ENCODE data around the gene ZFHX2. TPM values are rescaled to one million over a fixed set of nuclear protein-coding genes. Genes with fewer than 3 reads are reported as not detected.

ZFHX2 gene
- total and polyA plus RNA-seq, 2 of the 13 experiments (the other 11 are each of a cell fraction or from before 2014, with no cell fraction given) = 0.17 to 0.44 TPM

DNA sequence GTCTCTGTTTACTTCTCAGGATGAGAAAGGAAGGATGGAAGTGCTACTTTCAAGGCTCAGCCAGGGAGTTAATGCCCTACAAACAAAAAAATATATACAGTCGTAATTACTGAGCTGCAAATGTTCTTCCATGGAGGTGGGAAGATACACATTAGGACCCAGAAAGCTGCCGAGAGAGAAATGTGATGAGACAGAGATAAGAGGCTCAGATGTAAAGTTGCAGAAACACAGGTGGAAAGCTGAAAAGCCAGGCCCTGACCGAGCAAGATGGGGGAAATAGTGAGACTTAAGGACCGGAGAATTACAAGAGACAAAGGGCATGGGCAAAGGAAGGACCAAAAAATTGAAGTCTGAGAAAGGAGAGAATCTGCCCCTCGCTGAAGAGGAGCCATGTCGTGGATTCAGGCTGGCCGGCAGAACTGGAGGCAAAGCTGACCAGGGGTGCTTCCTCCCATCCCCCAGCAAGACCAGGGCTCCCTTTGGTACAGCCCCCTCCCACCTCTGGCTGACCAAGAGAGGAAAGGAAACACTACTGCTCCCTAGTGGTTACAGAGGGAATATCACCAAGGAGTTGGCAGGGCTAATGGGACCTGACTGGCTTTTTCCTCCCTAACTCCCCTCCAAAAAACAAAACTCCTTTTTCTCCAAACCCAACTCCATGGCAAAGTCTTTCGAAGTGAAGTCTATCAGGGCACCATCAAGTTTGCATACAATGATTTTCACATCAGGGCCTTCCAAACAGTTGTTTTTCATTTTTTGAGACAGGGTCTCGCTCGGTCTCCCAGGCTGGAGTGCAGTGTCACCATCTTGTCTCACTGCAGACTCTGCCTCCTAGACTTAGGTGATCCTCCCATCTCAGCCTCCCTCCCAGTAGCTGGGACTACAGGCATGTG lies 12.1 kb downstream of the ZFHX2 start (continued):
- TF ChIP-seq, protein P1, sequence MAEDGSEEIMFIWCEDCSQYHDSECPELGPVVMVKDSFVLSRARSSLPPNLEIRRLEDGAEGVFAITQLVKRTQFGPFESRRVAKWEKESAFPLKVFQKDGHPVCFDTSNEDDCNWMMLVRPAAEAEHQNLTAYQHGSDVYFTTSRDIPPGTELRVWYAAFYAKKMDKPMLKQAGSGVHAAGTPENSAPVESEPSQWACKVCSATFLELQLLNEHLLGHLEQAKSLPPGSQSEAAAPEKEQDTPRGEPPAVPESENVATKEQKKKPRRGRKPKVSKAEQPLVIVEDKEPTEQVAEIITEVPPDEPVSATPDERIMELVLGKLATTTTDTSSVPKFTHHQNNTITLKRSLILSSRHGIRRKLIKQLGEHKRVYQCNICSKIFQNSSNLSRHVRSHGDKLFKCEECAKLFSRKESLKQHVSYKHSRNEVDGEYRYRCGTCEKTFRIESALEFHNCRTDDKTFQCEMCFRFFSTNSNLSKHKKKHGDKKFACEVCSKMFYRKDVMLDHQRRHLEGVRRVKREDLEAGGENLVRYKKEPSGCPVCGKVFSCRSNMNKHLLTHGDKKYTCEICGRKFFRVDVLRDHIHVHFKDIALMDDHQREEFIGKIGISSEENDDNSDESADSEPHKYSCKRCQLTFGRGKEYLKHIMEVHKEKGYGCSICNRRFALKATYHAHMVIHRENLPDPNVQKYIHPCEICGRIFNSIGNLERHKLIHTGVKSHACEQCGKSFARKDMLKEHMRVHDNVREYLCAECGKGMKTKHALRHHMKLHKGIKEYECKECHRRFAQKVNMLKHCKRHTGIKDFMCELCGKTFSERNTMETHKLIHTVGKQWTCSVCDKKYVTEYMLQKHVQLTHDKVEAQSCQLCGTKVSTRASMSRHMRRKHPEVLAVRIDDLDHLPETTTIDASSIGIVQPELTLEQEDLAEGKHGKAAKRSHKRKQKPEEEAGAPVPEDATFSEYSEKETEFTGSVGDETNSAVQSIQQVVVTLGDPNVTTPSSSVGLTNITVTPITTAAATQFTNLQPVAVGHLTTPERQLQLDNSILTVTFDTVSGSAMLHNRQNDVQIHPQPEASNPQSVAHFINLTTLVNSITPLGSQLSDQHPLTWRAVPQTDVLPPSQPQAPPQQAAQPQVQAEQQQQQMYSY (CRISPR knock-in tag; IDR thresholded peaks at IDR 0.05) = no peak
- TF ChIP-seq ATF1 (CRISPR knock-in tag; IDR thresholded peaks at IDR 0.05) (no peak), CAMTA2 (CRISPR knock-in tag; IDR thresholded peaks at IDR 0.05; ENCODE audit: borderline replicate concordance) (no peak), TMF1 (CRISPR knock-in tag; IDR thresholded peaks at IDR 0.05; ENCODE audit: low read depth) (no peak), ZNF282 (IDR thresholded peaks at IDR 0.05; ENCODE audit: partially characterized antibody) (no peak), NFE2 (CRISPR knock-in tag; IDR thresholded peaks at IDR 0.05) (no peak), ZNF44 (CRISPR knock-in tag; IDR thresholded peaks at IDR 0.05) (no peak), NFIC (IDR thresholded peaks at IDR 0.05; ENCODE audit: low read length) (no peak), ARHGAP35 (CRISPR knock-in tag; IDR thresholded peaks at IDR 0.05; ENCODE audit: borderline replicate concordance) (no peak), ZNF101 (CRISPR knock-in tag; IDR thresholded peaks at IDR 0.05; ENCODE audit: borderline replicate concordance, low read depth) (no peak; the same call in 1 of the 2 replicates), HNF4G (IDR thresholded peaks at IDR 0.05; ENCODE audit: borderline replicate concordance, low read depth, low read length) (0 out of 2 replicates have a peak, but pooled peaks have one; percentile 18), HNF4G (CRISPR knock-in tag; IDR thresholded peaks at IDR 0.05; ENCODE audit: borderline replicate concordance, low read depth) (no peak; the same call in 1 of the 2 replicates), NBN (conservative IDR thresholded peaks at IDR 0.05) (no peak), ZNF605 (CRISPR knock-in tag; IDR thresholded peaks at IDR 0.05) (no peak)
- TF ChIP-seq, protein P2, sequence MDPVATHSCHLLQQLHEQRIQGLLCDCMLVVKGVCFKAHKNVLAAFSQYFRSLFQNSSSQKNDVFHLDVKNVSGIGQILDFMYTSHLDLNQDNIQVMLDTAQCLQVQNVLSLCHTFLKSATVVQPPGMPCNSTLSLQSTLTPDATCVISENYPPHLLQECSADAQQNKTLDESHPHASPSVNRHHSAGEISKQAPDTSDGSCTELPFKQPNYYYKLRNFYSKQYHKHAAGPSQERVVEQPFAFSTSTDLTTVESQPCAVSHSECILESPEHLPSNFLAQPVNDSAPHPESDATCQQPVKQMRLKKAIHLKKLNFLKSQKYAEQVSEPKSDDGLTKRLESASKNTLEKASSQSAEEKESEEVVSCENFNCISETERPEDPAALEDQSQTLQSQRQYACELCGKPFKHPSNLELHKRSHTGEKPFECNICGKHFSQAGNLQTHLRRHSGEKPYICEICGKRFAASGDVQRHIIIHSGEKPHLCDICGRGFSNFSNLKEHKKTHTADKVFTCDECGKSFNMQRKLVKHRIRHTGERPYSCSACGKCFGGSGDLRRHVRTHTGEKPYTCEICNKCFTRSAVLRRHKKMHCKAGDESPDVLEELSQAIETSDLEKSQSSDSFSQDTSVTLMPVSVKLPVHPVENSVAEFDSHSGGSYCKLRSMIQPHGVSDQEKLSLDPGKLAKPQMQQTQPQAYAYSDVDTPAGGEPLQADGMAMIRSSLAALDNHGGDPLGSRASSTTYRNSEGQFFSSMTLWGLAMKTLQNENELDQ (CRISPR knock-in tag; IDR thresholded peaks at IDR 0.05; ENCODE audit: borderline replicate concordance) = no peak
- TF ChIP-seq, protein P3, sequence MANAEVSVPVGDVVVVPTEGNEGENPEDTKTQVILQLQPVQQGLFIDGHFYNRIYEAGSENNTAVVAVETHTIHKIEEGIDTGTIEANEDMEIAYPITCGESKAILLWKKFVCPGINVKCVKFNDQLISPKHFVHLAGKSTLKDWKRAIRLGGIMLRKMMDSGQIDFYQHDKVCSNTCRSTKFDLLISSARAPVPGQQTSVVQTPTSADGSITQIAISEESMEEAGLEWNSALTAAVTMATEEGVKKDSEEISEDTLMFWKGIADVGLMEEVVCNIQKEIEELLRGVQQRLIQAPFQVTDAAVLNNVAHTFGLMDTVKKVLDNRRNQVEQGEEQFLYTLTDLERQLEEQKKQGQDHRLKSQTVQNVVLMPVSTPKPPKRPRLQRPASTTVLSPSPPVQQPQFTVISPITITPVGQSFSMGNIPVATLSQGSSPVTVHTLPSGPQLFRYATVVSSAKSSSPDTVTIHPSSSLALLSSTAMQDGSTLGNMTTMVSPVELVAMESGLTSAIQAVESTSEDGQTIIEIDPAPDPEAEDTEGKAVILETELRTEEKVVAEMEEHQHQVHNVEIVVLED (CRISPR knock-in tag; IDR thresholded peaks at IDR 0.05; ENCODE audit: borderline replicate concordance) = no peak
- TF ChIP-seq, protein P4, sequence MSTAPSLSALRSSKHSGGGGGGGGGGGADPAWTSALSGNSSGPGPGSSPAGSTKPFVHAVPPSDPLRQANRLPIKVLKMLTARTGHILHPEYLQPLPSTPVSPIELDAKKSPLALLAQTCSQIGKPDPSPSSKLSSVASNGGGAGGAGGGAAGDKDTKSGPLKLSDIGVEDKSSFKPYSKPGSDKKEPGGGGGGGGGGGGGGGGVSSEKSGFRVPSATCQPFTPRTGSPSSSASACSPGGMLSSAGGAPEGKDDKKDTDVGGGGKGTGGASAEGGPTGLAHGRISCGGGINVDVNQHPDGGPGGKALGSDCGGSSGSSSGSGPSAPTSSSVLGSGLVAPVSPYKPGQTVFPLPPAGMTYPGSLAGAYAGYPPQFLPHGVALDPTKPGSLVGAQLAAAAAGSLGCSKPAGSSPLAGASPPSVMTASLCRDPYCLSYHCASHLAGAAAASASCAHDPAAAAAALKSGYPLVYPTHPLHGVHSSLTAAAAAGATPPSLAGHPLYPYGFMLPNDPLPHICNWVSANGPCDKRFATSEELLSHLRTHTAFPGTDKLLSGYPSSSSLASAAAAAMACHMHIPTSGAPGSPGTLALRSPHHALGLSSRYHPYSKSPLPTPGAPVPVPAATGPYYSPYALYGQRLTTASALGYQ (CRISPR knock-in tag; IDR thresholded peaks at IDR 0.05) = no peak
- TF ChIP-seq, protein P5, sequence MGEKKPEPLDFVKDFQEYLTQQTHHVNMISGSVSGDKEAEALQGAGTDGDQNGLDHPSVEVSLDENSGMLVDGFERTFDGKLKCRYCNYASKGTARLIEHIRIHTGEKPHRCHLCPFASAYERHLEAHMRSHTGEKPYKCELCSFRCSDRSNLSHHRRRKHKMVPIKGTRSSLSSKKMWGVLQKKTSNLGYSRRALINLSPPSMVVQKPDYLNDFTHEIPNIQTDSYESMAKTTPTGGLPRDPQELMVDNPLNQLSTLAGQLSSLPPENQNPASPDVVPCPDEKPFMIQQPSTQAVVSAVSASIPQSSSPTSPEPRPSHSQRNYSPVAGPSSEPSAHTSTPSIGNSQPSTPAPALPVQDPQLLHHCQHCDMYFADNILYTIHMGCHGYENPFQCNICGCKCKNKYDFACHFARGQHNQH (CRISPR knock-in tag; IDR thresholded peaks at IDR 0.05) = no peak

All from HepG2 (cell line).